Measurements from ENCODE around the gene RBM22. TPM values are rescaled to one million over a fixed set of nuclear protein-coding genes. Genes with fewer than 3 reads are reported as not detected.

RBM22 gene
- total RNA-seq, 1 donor from 2014 or later = 26.9 TPM

GRCh38 chr5:150676578-150676977 is 24.3 kb downstream of the RBM22 start:
- DNase-seq = no peak
- intact Hi-C loops (cut with DNase I) = no loop called here
- ATAC-seq (ENCODE audit: poor library complexity) = no peak

GRCh38 chr5:150675069-150675468 is 25.8 kb downstream of the RBM22 start:
- DNase-seq (no peak), ATAC-seq (ENCODE audit: poor library complexity) (no peak)
- intact Hi-C loops (cut with DNase I) = no loop called here

GRCh38 chr5:150674341-150674821 is 26.5 kb downstream of the RBM22 start:
- intact Hi-C loops (cut with DNase I) = no loop called here
- ATAC-seq (ENCODE audit: poor library complexity) (peak; percentile 53), DNase-seq (peak; percentile 80)

GRCh38 chr5:150672884-150673275 is 28.0 kb downstream of the RBM22 start:
- no peak for ATAC-seq (ENCODE audit: poor library complexity)
- DNase-seq = no peak
- intact Hi-C loops (cut with DNase I) = no loop called here

GRCh38 chr5:150672237-150672883 is 28.5 kb downstream of the RBM22 start:
- intact Hi-C loops (cut with DNase I) = no loop called here
- DNase-seq = peak; percentile 67
- peak; percentile 29 for ATAC-seq (ENCODE audit: poor library complexity)

- peak; percentile 19 for ATAC-seq (ENCODE audit: poor library complexity)
- DNase-seq = no peak
- intact Hi-C loops (cut with DNase I) = no loop called here
Measured at GRCh38 chr5:150671509-150672236, 29.2 kb downstream of the RBM22 start.

- ATAC-seq (ENCODE audit: poor library complexity) = no peak
- DNase-seq = no peak
- intact Hi-C loops (cut with DNase I) = no loop called here
Measured at GRCh38 chr5:150670948-150671310, 29.9 kb downstream of the RBM22 start.

GRCh38 chr5:150670275-150670947 is 30.5 kb downstream of the RBM22 start:
- DNase-seq (no peak), ATAC-seq (ENCODE audit: poor library complexity) (no peak)
- intact Hi-C loops (cut with DNase I) = no loop called here

GRCh38 chr5:150665044-150665443 is 35.8 kb downstream of the RBM22 start:
- intact Hi-C loops (cut with DNase I) = no loop called here
- DNase-seq (no peak), ATAC-seq (ENCODE audit: poor library complexity) (no peak)

- intact Hi-C loops (cut with DNase I) = no loop called here
- no peak for ATAC-seq (ENCODE audit: poor library complexity)
- no peak for DNase-seq
Measured at GRCh38 chr5:150663936-150664335, 36.9 kb downstream of the RBM22 start.

GRCh38 chr5:150662731-150663516 is 37.9 kb downstream of the RBM22 start:
- intact Hi-C loops (cut with DNase I) = no loop called here
- DNase-seq (no peak), ATAC-seq (ENCODE audit: poor library complexity) (no peak)

GRCh38 chr5:150661821-150662596 is 38.9 kb downstream of the RBM22 start:
- intact Hi-C loops (cut with DNase I) = no loop called here
- DNase-seq (no peak), ATAC-seq (ENCODE audit: poor library complexity) (no peak)

GRCh38 chr5:150661086-150661485 is 39.8 kb downstream of the RBM22 start, which contains the start of gene MYOZ3:
MYOZ3 (plus strand) TSS chr5:150661251; CDS start chr5:150662942, 1,691 bp downstream.
- DNase-seq (no peak), ATAC-seq (ENCODE audit: poor library complexity) (no peak)
- intact Hi-C loops (cut with DNase I) = no loop called here

- intact Hi-C loops (cut with DNase I) = no loop called here
- no peak for DNase-seq
- no peak for ATAC-seq (ENCODE audit: poor library complexity)
Measured at GRCh38 chr5:150660108-150660831, 40.6 kb downstream of the RBM22 start.

GRCh38 chr5:150659360-150660107 is 41.3 kb downstream of the RBM22 start:
- intact Hi-C loops (cut with DNase I) = loop anchor here (5.0 kb wide), 1 partner anchor 72 kb away; no protein-coding TSS in a partner anchor

GRCh38 chr5:150658699-150659265 is 42.1 kb downstream of the RBM22 start:
- intact Hi-C loops (cut with DNase I) = loop anchor here (5.0 kb wide), 1 partner anchor 71 kb away; no protein-coding TSS in a partner anchor
- no peak for ATAC-seq (ENCODE audit: poor library complexity)

More at GRCh38 chr5:150659360-150660107, 41.3 kb downstream of the RBM22 start:
- ATAC-seq (ENCODE audit: poor library complexity) (no peak), DNase-seq (no peak)

More at GRCh38 chr5:150658699-150659265, 42.1 kb downstream of the RBM22 start:
- no peak for DNase-seq
